NCI-H2196 treated with DMSO at 0.1 percent for 48 hours (cell line): ENCODE measurements around the gene MIXL1.
A peak's percentile ranks its signal among the peaks of the same experiment; 100 is the strongest.
"Not testable (repeated sequence)": the region's sequence is repeated elsewhere in the genome, so short reads cannot be mapped to it uniquely, and the experiment has no call there.

Experiments
- DNase-seq: peaks from one replicate; lab custom pipeline; 2025; ENCODE audit not compliant: unreplicated experiment; lab: John Stamatoyannopoulos, UW

The MIXL1 gene

DNA sequence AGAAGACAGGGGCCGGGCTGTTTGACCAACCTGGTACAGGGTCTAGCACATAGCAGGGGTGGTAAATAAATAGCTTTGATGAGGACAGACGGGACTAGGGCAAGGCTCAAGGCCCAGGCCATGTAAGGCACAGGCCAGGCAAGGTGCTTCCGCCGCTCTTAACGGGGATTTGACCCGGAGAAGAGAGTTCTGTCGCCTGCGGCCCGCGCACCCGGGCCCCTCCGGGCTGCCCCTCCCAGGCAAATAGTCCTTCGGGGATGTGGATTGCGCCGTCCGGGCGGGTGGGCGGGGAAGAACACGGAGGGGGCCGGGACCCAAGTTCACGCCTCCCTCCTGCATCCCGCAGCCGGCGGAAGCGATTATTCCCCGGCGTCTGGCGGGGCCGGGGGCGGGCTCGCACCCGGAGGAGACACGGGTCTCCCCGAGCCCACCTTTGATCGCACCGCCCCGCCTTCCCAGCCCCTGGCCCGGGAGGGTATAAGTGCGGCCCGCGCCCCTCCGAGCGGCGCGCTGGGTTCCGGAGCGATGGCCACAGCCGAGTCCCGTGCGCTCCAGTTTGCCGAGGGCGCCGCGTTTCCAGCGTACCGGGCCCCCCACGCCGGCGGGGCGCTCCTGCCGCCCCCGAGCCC, at the start of gene MIXL1:
MIXL1 (plus strand) TSS at position 508 of the 629 bp plus-strand sequence; CDS start at position 526, 18 bp downstream.
- DNase-seq = no peak

- DNase-seq = no peak
Measured at GRCh38 chr1:226176870-226177269, 46.6 kb upstream of the MIXL1 start.

GRCh38 chr1:226181996-226182714, 41.3 kb upstream of the MIXL1 start:
- no peak for DNase-seq

DNA sequence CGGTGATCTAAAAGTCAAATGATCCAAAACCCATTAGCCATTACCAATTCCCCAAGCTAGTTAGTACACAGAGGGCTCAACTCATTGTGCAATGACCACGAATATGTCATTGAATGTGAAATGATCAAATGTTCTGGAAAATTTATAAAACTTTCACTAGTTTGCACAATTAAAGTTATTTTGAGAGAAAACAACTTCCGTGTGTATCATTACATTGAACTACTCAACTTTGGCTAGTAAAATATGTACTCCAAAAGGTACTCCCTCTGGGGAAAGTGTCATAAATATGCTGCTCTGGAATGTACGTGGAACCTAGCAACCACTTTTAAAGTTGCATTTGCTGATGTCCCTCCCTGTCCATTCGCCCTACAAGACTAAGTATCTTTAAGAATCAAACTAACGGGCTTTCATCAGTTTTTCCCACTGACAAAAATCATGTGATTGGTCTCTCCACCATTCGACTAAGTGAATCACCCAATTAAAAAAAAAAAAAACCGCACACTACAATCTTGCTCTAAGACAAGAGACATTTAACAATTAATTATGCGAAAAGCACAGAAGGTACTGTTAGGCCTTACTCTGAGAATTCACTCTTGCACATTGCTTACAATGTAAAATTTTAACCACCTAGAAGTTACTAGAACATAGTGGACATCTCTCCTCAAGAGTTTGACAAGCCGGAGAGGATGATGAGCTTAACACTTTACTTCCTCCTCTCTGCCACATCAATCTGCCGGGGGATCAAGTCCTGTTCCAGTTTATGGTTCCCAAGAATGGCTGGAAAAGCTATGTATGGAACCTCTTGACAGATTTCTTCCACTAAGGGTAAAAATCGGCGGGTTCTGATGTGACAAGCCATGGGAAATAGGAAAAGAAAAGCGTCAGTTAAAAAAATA, 38.1 kb upstream of the MIXL1 start:
- DNase-seq = no peak

DNA sequence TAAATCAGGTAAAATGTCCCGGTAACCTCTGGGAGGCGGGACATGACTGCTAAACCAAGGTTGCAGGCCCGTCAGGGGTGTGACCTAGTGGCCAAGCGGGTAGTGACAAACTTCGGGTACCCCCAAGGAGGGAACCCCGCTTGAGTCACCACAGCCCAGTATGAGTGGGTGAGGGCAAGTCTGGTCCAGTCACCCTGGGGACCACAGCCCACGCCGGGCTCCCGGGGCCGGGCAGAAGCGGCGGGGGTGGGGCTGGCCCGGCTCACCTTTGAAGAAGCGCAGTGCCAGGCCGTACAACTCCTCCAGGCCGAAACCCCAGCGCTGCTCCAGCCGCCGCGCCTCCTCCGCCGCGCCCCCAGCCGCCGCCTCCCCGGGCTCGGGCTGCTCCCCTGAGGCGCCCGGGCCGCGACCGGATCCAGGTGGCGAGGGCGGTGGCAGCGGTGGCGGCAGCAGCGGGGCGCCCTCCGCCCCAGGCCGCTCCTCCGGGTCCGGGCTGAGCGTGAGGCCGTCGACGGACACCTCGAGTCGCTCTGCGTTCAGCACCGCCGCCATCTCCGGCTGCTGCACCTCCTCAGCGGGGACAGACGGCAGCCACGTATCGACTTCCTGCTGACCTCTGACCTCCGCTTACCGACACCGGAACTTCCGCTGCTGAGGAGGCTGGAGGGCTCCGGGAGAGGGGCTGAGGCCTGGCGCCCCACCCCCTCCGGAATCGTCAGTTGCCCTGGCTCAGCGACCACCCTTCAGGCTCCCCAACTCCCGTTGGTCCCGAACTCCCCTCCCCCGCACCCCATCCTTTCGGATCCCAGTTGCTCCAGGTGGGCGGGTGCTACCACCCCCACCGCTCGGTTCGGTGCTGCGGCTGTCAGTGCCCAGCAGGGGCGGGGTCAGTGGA, 37.1 kb upstream of the MIXL1 start, which contains the start of gene ACBD3:
ACBD3 (minus strand) TSS at position 618 of the 895 bp plus-strand sequence; CDS start at position 552, 66 bp downstream.
- DNase-seq = peak; percentile 80

GRCh38 chr1:226187019-226187322, 36.5 kb upstream of the MIXL1 start:
- no peak for DNase-seq

DNA sequence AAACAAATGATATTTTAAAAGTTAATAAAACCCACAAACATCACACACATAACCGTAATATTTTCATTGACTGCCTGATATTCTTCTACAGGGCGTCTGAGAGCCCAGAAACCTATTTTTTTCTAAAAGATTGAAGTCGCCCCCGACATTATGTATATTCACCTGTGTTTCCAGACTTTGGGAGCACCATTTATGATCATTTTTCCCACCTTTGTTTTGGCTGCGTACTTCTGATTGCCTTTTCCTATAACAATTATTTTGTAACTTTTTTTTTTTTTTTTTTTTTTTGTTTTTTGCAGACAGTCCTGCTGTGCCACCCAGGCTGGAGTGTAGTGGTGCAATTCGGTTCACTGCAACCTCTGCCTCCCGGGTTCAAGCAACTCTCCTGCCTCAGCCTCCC, 36.1 kb upstream of the MIXL1 start:
- DNase-seq = no peak

DNA sequence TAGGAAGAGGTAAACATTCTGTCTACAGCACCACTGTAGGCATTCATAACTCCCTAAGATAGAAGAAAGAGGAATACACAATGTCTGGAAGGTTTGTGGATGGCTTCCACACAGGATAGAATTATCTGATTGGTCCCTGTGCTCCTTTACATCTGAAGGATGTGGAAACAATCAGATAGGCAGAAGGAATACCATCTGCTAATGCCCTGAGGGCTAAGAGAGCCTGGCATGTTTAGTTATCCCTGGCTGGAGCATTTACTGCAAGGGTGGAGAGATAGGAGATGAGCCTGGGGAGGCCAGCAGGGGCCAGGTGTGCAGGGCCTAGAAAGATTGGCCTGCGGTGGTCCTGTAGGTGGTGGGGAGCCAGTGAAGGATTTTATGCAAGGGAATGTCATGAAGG, 28.3 kb upstream of the MIXL1 start:
- DNase-seq = no peak

- DNase-seq = no peak
Measured at GRCh38 chr1:226199971-226200370, 23.5 kb upstream of the MIXL1 start.

- no peak for DNase-seq
Measured at GRCh38 chr1:226201029-226201593, 22.4 kb upstream of the MIXL1 start.

DNA sequence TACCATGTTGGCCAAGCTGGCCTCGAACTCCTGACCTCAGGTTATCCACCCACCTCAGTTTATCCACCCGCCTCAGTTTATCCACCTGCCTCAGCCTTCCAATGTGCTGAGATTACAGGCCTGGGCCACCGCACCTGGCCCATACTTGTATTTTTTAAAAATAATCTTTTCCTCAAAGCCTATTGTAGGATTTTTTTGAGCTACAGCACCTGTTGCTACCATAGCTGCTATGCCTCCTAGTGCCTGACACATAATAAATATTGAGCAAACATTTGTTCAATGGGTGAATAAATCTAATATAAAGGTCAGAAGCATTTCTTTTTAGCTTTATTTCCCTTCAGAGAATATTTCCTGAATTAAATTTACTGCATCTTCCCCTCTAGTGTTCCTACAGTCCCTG, 21.2 kb upstream of the MIXL1 start:
- no peak for DNase-seq

DNA sequence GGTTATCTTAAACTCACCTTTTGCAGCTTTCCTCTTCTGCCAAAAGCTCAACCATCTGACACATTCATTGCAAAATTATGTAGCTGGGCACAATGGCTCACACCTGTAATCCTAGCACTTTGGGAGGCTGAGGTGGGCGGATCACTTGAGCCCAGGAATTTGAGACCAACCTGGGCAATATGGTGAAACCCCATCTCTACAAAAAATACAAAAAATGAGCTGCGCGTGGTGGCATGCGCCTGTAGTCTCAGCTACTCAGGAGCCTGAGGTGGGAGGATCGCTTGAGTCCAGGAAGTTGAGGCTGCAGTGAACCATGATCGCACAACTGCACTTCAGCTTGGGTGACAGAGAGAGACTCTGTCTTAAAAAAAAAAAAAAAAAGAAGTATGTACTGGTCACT, 20.8 kb upstream of the MIXL1 start:
- not testable (repeated sequence) for DNase-seq

GRCh38 chr1:226203240-226203639, 20.2 kb upstream of the MIXL1 start:
- DNase-seq = no peak

DNA sequence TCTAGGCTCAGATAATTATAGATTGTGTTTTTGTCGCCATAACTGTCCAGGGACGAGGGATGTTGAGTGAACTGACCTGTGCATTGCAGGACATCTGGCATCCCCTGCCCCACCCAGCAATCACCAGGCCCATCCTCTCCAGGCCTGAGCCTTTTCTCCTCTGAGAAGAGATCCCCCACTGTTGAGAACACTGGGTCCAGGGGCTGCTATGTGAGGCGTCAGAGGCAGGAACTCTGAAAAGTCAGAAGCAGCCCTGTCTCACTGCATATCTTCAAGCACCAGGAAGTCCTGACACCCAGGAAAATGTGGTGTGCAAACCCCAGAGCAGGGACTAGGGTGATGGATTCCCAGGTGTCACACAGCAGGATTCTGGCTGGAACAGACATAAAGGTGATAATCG, 19.8 kb upstream of the MIXL1 start:
- DNase-seq = no peak

DNA sequence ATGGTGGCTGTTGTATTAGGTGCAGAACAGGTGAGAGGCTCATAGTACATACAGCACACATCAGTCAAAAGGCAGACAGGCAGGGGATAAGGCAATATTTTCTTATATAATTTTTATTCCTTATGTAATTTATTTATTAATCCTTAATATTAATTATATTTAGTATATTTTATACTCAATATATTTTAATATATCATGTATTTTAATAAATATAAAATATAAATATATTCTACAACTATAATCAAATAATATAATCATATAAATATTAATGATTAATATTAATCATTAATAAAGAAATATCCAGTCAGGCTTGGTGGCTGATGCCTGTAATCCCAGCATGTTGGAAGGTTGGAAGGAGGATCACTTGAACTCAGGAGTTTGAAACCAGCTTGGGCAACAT, 19.3 kb upstream of the MIXL1 start:
- no peak for DNase-seq

DNA sequence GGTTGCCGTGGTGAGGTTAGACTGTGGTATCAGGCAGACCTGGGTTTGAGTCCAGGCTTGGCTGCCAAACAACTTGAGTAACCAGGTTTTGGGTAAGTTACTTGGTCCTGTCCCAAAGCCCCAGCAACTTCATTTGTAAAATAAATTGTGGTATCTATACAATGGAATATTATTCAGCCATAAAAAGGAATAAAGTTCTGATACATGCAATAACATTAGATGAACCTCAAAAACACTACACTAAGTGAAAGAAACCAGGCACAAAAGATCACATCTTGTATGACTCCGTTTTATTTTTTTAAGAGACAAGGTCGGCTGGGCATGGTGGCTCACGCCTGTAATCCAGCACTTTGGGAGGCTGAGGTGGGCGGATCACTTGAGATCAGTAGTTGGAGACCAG, 16.4 kb upstream of the MIXL1 start:
- DNase-seq = no peak

DNA sequence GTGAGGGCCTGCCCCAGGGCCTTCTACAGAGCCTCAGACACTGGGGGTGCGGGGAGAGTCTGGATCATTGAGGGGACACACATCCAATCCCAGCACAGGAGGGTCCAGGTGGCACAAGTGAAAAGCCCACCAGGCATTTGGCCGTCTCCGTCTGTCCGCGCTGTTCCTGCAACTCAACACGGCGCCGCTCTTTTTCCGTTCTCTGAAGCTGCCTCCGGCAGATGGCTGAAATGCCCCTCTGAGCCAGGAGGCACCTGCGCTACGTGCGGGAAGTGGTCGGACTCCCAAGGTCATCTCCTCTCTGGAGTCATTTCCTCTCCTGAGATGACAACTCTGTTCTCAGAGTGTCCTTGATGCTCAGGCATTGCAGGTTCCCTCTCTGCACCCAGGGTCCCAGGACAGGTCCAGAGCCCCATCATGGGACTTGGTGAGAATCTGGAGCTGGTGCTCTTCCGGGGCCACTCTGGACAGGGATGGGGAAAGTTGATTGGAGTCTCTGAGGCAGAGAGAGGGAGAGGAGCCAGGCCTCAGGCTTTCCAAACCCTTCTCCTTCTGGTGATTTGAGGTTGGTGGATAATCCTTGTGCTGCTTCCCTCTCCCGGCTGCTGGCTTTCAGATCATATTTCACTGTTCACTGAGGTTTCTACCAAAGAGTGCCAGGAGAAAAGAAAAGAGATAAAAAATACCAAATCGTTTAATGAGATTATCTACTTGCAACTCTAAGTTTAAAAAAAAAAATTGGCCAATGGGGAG, 14.0 kb upstream of the MIXL1 start:
- DNase-seq = no peak

GRCh38 chr1:226210571-226211176, 12.8 kb upstream of the MIXL1 start:
- DNase-seq = no peak

DNA sequence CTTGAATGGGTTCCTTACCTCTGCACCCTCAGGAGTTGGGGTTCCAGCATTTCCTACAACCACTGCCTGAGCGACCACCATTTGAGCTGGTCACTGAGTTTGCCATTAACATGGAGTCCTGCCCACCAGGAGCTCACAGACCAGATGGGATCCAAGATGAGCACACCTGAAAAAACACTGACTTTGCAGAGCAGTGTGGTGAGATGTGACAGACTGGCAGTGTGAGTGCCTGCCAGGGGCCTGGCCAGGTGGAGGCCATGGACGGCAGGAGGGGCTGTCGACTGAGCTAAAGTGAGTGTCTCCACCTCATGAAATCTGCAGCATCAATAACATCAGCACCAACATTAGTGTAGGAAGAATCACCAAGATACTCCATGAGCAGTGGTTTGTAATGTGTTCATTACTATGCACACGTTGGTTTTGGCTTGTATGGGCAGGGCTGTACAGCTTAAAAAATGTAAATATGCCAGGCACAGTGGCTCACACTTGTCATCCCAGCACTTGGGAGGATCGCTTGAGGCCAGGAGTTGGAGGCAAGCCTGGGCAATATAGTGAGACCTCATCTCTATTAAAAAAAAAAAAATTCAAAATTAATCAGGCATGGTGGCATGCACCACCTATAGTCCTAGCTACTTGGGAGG, 12.2 kb upstream of the MIXL1 start:
- DNase-seq = no peak
